Measurements from ENCODE around the gene GOLGA8A.
A peak's percentile ranks its signal among the peaks of the same experiment; 100 is the strongest.
"Not testable (repeated sequence)": the region's sequence is repeated elsewhere in the genome, so short reads cannot be mapped to it uniquely, and the experiment has no call there.

GOLGA8A gene, protein sequence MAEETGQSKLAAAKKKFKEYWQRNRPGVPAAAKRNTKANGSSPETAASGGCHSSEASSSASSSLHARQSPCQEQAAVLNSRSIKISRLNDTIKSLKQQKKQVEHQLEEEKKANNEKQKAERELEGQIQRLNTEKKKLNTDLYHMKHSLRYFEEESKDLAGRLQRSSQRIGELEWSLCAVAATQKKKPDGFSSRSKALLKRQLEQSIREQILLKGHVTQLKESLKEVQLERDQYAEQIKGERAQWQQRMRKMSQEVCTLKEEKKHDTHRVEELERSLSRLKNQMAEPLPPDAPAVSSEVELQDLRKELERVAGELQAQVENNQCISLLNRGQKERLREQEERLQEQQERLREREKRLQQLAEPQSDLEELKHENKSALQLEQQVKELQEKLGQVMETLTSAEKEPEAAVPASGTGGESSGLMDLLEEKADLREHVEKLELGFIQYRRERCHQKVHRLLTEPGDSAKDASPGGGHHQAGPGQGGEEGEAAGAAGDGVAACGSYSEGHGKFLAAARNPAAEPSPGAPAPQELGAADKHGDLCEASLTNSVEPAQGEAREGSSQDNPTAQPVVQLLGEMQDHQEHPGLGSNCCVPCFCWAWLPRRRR

DNA sequence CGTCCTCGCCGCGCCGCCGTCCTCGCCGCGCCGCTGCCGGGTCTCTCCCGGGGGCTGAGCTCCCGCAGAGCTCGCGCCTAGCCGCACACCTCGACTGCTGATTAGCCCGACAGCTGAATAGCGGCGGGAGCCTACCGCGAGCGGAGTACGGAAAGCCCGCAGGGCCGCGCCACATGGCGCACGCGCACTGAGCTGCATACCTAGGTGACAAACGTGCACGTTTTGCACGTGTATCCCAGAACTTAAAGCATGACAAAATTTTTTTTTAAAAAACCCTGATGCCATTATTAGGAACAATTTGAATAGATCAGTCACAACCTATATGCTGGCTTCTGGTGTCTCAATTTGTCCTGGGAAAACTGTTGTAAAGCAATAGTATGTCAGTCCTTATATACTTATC lies at the start of gene GOLGA8A:
Gene GOLGA8A (minus strand): TSS at position 122 of the 400 bp plus-strand sequence. CDS start 48,117 bp downstream, outside the sequence.
- DNase-seq, result peak; percentile 75

DNA sequence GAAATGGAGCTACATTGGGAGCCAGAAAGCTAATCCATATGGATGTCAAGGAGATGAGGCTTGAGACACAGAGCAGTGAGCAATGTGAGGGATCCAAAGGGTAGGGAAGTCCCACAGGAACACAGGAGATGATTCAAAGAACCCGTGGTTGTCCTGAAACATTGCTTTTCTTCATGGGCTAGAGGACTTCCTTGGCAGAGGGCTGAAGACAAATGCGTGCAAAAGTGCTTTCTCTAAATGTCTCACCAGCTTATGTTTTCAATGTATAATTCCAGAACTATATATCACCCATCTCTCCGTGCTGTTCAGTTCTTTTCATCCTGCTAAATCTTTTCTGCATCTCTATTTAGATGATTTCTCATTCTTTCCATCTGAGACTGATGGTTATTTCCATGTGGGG lies 46.0 kb upstream of the GOLGA8A start:
- no peak for DNase-seq

GRCh38 chr15:34481370-34481769 lies 43.8 kb upstream of the GOLGA8A start:
- no peak for DNase-seq

DNA sequence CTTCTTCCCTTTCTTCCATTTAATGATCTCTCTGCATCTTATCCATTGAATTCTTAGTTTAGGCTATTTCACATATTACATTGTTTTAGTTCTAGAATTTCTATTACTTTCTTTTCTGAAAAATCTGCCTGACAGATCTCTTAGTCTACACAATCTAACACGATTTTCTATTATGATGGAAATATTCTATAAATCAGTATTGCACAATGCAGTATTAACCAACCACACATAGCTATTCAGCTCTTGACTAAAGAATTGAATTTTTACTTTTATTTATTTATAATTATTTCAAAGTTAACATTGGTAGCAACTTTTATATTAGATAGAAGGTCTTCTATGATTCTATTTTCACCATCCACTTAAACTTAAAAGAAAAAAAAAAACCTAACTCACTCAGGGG lies 36.2 kb upstream of the GOLGA8A start:
- no peak for DNase-seq

DNA sequence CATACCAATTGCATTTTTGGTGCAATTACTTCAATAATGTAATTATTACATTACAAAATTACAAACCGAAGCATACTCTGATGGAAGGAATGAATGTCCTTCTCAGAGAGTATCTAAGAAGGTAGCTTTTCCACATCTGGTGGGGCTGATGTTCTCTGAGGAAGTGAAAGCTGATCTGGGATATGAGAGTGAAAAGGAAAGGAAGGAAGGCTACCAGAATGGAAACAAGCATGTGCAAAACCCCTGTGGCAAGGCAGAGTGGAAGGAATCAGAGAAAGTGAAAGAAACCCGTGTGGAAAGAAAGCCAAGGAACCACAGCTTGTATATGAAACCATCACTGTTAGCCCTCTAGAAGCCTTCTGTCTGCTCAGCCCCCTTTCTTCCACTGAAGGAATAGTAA lies 35.3 kb upstream of the GOLGA8A start:
- DNase-seq, result no peak

DNA sequence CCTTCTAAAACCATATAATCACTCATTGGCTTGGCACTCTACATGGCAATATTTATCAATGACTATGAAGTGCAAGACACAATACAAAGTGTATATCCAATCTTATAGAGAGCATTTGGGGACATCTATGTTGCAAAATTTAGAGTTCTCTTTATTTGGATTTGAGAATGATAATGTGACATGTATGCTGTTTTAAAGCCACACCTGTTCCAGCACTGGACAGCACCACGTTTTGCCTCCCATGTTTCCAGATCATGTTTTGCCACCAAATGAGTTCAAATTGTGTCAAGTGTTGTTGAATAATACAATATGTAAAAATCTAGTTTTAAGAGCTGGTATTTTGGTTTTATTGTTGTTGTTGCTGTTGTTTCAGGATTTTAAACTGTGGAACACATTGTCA lies 33.3 kb upstream of the GOLGA8A start:
- no peak for DNase-seq

- no peak for DNase-seq
Observed at GRCh38 chr15:34470091-34470490, 32.5 kb upstream of the GOLGA8A start.

GRCh38 chr15:34461730-34462129 lies 24.1 kb upstream of the GOLGA8A start:
- DNase-seq, result no peak

GRCh38 chr15:34460451-34460850 lies 22.8 kb upstream of the GOLGA8A start:
- no peak for DNase-seq

DNA sequence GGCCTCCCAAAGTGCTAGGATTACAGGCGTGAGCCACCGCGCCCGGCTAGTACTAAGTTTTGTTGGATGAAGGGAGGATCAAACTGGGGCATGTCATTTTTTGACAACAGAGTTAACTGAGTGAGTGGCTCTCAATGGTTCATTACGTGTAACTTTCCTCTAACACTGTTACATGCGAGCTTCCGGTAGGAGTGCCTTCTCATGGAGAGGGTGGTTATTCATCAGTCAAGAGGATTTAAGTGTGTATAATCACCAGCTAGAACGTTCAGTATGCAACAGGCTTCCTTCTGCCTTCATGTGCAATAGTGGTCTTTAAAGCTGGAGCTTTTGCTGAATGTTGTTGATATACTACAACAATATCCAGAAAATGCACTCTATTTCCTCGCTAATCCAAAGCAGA lies 19.1 kb upstream of the GOLGA8A start:
- peak; percentile 14 for DNase-seq

GRCh38 chr15:34442891-34443290 lies 5.3 kb upstream of the GOLGA8A start:
- DNase-seq, result no peak

GRCh38 chr15:34439878-34440277 lies 2.3 kb upstream of the GOLGA8A start:
- DNase-seq, result no peak

- DNase-seq, result no peak
Observed at GRCh38 chr15:34436956-34437442, 609 bp downstream of the GOLGA8A start.

DNA sequence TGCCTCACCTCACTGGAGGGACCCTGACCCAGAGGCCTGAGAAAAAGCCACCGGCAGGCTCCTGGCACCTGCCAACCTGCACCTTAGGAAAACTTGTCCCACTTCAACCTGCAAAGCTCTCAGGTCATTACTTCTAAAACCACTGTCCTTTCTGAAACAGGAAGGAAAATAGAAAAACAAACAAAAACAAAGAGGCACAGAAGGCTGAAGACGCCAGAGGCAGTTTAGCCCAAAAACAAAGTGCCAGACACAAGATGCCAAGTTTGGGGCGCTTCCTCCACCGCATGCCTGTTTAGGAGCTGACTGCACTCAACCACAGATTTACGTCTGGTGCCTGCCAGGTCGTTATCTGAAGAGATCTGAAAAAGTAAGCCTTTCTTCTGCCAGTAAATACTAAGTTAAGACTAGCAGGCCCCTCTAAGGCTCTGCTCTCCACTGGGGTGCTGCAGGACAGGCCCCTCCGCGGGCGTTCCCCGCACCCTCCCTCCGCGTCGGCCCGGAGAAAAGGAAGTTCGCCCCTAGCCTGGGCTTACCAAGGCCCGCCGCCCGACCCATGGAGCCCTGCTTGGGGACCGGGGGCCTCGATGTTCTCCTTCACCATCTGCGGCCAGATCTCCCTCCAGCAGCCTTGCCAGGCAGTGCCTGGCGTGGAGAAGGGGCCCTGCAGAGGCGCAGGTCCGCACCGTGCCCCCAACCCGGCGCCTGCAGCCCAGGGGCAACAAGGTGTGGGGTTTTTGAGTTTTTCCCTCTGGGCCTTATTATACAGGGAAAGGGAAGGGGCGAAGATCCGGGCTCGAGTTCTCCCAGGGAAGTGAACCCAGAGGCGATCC lies 1.3 kb downstream of the GOLGA8A start:
- DNase-seq, result no peak

GRCh38 chr15:34435658-34436057 lies 1.9 kb downstream of the GOLGA8A start:
- DNase-seq, result no peak

- no peak for DNase-seq
Observed at GRCh38 chr15:34434627-34435305, 2.8 kb downstream of the GOLGA8A start.

GRCh38 chr15:34433956-34434626 lies 3.5 kb downstream of the GOLGA8A start:
- DNase-seq, result not testable (repeated sequence)

- DNase-seq, result not testable (repeated sequence)
Observed at GRCh38 chr15:34430642-34431041, 7.0 kb downstream of the GOLGA8A start.

DNA sequence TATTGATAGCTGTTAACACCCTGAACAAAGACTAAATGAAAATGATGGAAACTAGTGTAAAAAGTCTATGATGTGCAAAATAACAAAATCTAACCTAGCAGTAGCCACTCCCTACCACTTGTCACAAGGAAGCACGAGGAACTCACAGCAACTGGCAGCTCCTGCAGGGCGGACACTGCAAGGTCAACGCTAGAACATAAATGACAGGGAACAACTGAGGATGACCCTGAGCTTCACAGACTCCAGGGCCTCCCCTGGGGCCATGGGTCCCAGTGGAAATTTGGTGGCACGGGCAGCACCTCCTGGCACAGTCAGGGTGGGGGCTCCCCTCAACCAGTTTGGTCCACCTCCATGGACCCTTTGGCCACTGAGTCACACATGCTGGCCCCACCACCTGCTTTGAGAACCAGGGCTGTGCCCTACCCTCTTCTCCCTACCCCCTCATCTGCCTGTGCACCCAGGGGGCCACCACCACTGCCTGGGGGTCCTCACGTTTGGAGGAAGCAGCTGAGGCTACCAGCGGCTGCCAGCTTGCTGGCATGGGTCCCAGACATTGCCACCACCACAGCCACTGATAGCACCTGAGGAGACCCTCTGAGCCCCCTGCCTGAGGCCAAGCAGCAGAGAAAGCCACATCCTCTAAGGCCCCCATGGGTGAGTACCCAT lies 14.1 kb downstream of the GOLGA8A start:
- not testable (repeated sequence) for DNase-seq

DNA sequence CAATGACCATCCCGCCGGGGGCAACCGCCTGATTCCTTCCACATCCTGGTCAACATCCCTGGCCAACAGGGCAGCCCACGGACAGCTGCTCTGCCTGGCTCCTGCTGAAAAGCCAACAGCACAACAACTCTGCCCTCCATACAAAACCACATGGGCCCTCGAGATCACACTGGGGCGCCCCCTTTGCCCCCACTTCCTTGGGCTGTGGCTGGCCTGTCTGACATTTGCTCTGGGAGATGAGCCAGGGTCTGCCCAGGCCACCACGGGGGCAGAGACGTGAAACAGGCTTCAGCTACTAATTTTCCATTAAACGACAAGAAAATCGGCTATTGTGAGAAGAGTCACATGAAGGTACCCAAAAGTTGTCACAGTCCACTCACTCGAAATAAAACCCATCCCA lies 16.7 kb downstream of the GOLGA8A start:
- not testable (repeated sequence) for DNase-seq

GRCh38 chr15:34418435-34418834 lies 19.2 kb downstream of the GOLGA8A start:
- DNase-seq, result not testable (repeated sequence)

DNA sequence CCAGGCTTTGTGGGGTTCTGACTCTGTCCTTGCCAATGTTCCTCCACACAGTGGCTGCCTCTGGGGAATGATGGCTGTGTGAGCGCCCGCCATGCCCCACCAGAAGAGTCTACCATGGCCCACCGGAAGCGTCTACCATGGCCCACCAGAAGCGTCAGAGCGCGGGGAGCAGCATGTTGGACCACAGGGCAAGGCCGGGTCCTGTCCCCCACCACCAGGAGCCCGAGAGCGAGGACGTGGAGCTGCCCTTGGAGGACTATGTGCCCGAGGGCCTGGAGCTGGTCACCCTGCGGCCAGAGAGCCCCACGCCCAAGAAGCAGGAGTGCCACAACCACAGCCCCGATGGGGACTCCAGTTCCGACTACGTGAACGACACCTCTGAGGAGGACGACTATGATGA lies 28.1 kb downstream of the GOLGA8A start:
- DNase-seq, result not testable (repeated sequence)
